ENCODE data around the gene RNF167. TPM values are rescaled to one million over a fixed set of nuclear protein-coding genes. Genes with fewer than 3 reads are reported as not detected.

Gene RNF167
- total and polyA plus RNA-seq, 2 of the 13 experiments (the other 11 are each of a cell fraction or from before 2014, with no cell fraction given): 44.1 to 45.4 TPM

- TF ChIP-seq PPARG (CRISPR knock-in tag; conservative IDR thresholded peaks at IDR 0.05) (no peak), ZNF550 (CRISPR knock-in tag; IDR thresholded peaks at IDR 0.05; ENCODE audit: borderline replicate concordance) (no peak), MAZ (IDR thresholded peaks at IDR 0.05; ENCODE audit: borderline replicate concordance, low read depth, low read length) (no peak), MAZ (CRISPR knock-in tag; IDR thresholded peaks at IDR 0.05; ENCODE audit: low read depth) (0 out of 2 replicates have a peak, but pooled peaks have one; percentile 11), KLF12 (CRISPR knock-in tag; IDR thresholded peaks at IDR 0.05; ENCODE audit: borderline replicate concordance) (no peak), HNRNPLL (IDR thresholded peaks at IDR 0.05; ENCODE audit: low read depth, low read length, poor library complexity, severe bottlenecking) (no peak), HOXA7 (CRISPR knock-in tag; IDR thresholded peaks at IDR 0.05) (no peak), KDM5A (IDR thresholded peaks at IDR 0.05; ENCODE audit: borderline replicate concordance, low read length) (no peak), EEA1 (CRISPR knock-in tag; IDR thresholded peaks at IDR 0.05; ENCODE audit: borderline replicate concordance) (0 out of 2 replicates have a peak, but pooled peaks have one; percentile 34), ZNF431 (CRISPR knock-in tag; IDR thresholded peaks at IDR 0.05; ENCODE audit: borderline replicate concordance, low read depth) (no peak), ZMYM2 (CRISPR knock-in tag; IDR thresholded peaks at IDR 0.05) (peak; percentile 77), ZNF33A (CRISPR knock-in tag; IDR thresholded peaks at IDR 0.05; ENCODE audit: borderline replicate concordance) (no peak), NBN (conservative IDR thresholded peaks at IDR 0.05) (no peak), E2F2 (CRISPR knock-in tag; IDR thresholded peaks at IDR 0.05; ENCODE audit: borderline replicate concordance) (no peak), ZFP90 (CRISPR knock-in tag; IDR thresholded peaks at IDR 0.05; ENCODE audit: borderline replicate concordance) (no peak; the same call in 1 of the 2 replicates), ZNF543 (CRISPR knock-in tag; IDR thresholded peaks at IDR 0.05) (no peak), RFXAP (CRISPR knock-in tag; IDR thresholded peaks at IDR 0.05; ENCODE audit: borderline replicate concordance) (0 out of 2 replicates have a peak, but pooled peaks have one; percentile 20), TOPORS (CRISPR knock-in tag; IDR thresholded peaks at IDR 0.05) (no peak), ZNF687 (CRISPR knock-in tag; IDR thresholded peaks at IDR 0.05) (peak; percentile 49), ZBTB3 (CRISPR knock-in tag; IDR thresholded peaks at IDR 0.05; ENCODE audit: borderline replicate concordance, low read depth) (no peak)
- TF ChIP-seq, protein P1, sequence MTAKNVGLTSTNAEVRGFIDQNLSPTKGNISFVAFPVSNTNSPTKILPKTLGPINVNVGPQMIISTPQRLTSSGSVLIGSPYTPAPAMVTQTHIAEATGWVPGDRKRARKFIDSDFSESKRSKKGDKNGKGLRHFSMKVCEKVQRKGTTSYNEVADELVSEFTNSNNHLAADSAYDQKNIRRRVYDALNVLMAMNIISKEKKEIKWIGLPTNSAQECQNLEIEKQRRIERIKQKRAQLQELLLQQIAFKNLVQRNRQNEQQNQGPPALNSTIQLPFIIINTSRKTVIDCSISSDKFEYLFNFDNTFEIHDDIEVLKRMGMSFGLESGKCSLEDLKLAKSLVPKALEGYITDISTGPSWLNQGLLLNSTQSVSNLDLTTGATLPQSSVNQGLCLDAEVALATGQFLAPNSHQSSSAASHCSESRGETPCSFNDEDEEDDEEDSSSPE (CRISPR knock-in tag; IDR thresholded peaks at IDR 0.05): no peak
- TF ChIP-seq, protein P2, sequence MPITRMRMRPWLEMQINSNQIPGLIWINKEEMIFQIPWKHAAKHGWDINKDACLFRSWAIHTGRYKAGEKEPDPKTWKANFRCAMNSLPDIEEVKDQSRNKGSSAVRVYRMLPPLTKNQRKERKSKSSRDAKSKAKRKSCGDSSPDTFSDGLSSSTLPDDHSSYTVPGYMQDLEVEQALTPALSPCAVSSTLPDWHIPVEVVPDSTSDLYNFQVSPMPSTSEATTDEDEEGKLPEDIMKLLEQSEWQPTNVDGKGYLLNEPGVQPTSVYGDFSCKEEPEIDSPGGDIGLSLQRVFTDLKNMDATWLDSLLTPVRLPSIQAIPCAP (CRISPR knock-in tag; IDR thresholded peaks at IDR 0.05; ENCODE audit: low read depth): no peak
Measured at GRCh38 chr17:4908711-4909496, 31.2 kb upstream of the RNF167 start (continued).

Data from HepG2 (cell line).